GM08714 (cell line): ENCODE measurements around the gene SELENOM.

Experiments
- H3K4me3 ChIP-seq: fragments of 200-500 bp; sonication (Bioruptor generic); 2 replicates; pipeline ENCODE4 v1.5.1; 2014; ENCODE audit warnings: mild to moderate bottlenecking, low read length, inconsistent platforms
- ZNF274 ChIP-seq: IDR thresholded peaks from 2 replicates; pipeline ENCODE4 v1.6.1; 2012; ENCODE audit warnings: mild to moderate bottlenecking, low read depth, low read length

SELENOM gene

GRCh38 chr22:31107178-31107893 is at the start of gene SELENOM:
Gene SELENOM, minus strand, starts transcription at chr22:31107568. Its CDS starts 63 bp downstream, at chr22:31107505.
- peak within 1 kb of the TSS; percentile 40; the same call in 1 of the 2 replicates for H3K4me3 ChIP-seq
- no peak for TF ChIP-seq ZNF274

- no peak for TF ChIP-seq ZNF274
- H3K4me3 ChIP-seq = no peak overlapping the region
Measured at GRCh38 chr22:31155422-31155821, 48.1 kb upstream of the SELENOM start.

GRCh38 chr22:31154975-31155374 is 47.6 kb upstream of the SELENOM start:
- no peak for TF ChIP-seq ZNF274

GRCh38 chr22:31153357-31153756 is 46.0 kb upstream of the SELENOM start:
- no peak for TF ChIP-seq ZNF274
- no peak overlapping the region for H3K4me3 ChIP-seq

More at GRCh38 chr22:31154975-31155374, 47.6 kb upstream of the SELENOM start:
- no peak overlapping the region for H3K4me3 ChIP-seq

- TF ChIP-seq ZNF274 = no peak
Measured at GRCh38 chr22:31151872-31152271, 44.5 kb upstream of the SELENOM start.

GRCh38 chr22:31150615-31151014 is 43.2 kb upstream of the SELENOM start:
- no peak overlapping the region for H3K4me3 ChIP-seq
- no peak for TF ChIP-seq ZNF274

More at GRCh38 chr22:31151872-31152271, 44.5 kb upstream of the SELENOM start:
- no peak overlapping the region for H3K4me3 ChIP-seq

GRCh38 chr22:31148953-31149627 is 41.7 kb upstream of the SELENOM start:
- TF ChIP-seq ZNF274 = no peak
- H3K4me3 ChIP-seq = no peak overlapping the region

GRCh38 chr22:31148488-31148887 is 41.1 kb upstream of the SELENOM start:
- H3K4me3 ChIP-seq = no peak overlapping the region
- TF ChIP-seq ZNF274 = no peak

GRCh38 chr22:31144223-31144622 is 36.9 kb upstream of the SELENOM start:
- no peak for TF ChIP-seq ZNF274
- no peak overlapping the region for H3K4me3 ChIP-seq

GRCh38 chr22:31143537-31143936 is 36.2 kb upstream of the SELENOM start:
- H3K4me3 ChIP-seq = no peak overlapping the region
- TF ChIP-seq ZNF274 = no peak

- no peak for TF ChIP-seq ZNF274
- no peak overlapping the region for H3K4me3 ChIP-seq
Measured at GRCh38 chr22:31143038-31143437, 35.7 kb upstream of the SELENOM start.

GRCh38 chr22:31142285-31142684 is 34.9 kb upstream of the SELENOM start:
- H3K4me3 ChIP-seq = no peak overlapping the region
- no peak for TF ChIP-seq ZNF274

- no peak for TF ChIP-seq ZNF274
Measured at GRCh38 chr22:31141551-31141950, 34.2 kb upstream of the SELENOM start.

GRCh38 chr22:31140746-31141145 is 33.4 kb upstream of the SELENOM start:
- TF ChIP-seq ZNF274 = no peak
- H3K4me3 ChIP-seq = no peak overlapping the region

More at GRCh38 chr22:31141551-31141950, 34.2 kb upstream of the SELENOM start:
- H3K4me3 ChIP-seq = no peak overlapping the region
